Measurements from ENCODE around the gene PIMREG. TPM values are rescaled to one million over a fixed set of nuclear protein-coding genes. Genes with fewer than 3 reads are reported as not detected.

The PIMREG gene, protein sequence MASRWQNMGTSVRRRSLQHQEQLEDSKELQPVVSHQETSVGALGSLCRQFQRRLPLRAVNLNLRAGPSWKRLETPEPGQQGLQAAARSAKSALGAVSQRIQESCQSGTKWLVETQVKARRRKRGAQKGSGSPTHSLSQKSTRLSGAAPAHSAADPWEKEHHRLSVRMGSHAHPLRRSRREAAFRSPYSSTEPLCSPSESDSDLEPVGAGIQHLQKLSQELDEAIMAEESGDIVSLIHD
- 9.0 TPM for total RNA-seq

DNA sequence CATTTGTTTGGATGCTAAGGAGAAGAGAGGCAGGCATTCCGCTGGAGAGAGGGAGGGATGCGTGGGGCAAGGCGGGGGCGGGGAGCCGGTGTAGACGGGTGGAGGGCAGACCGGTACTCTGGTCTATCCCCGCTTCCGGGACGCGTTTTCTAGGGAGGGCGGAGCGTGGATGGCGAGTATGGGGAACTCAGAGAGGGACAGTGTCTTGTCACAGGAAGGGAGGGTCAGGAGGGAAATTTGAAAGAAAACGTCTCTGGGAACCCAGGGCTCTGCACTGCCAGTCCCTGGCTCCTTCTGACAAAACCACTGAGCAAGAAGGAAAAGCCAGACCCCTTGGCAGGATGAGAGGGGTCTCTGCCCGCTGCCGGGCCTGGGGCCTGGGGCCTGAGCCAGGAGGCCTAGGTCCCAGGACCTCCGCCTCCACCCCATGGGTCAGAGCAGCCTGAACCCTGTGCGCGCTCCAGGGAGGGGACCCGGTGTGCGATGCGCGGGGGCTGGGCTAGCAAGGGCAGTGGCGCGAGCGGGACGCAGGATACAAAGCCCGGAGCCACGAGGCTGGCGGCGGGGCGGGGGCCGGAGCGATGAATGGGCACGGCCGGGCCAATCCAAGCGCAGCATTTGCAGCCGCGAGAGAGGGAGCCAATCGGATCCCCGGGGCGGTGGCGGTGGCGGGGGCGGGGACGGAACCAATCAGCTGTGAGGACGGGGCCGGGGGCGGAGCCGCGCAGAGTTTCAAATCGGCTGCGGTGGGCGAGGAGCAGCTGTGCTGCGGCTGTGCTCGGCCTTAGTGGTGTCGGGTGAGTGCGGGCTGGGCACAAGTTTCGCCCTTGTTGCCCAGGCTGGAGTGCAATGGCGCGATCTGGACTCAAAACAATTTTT is at the start of gene PIMREG:
Gene PIMREG (plus strand): TSS at position 764 of the 879 bp plus-strand sequence. CDS start 656 bp downstream, outside the sequence.
- DNase-seq = peak; percentile 89

- DNase-seq = no peak
These were observed 45.3 kb upstream of the PIMREG start for GRCh38 chr17:6398955-6399354.

GRCh38 chr17:6402258-6402657 is 42.0 kb upstream of the PIMREG start:
- DNase-seq = no peak

- no peak for DNase-seq
These were observed 36.0 kb upstream of the PIMREG start for GRCh38 chr17:6408276-6408675.

- DNase-seq = no peak
These were observed 35.5 kb upstream of the PIMREG start for GRCh38 chr17:6408735-6409134.

DNA sequence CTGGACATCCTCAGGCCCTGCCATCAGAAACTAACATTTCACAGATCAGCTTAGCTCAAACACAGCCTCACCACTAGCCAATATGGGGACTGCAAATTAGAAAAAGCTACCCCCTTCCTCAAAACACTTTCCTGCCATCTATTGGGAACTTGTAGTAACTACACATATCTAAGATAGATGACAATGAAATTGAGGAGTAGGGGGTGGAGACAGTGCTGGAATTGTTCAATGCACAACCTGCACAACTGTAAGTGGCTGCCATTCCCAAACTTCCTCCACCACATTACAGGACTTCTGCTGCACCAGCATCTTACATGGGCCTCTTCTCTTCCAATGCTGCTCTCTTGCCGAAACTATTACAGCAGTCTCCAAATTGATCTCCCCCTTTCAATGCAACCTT is 31.2 kb upstream of the PIMREG start:
- DNase-seq = no peak

GRCh38 chr17:6415616-6416015 is 28.6 kb upstream of the PIMREG start:
- DNase-seq = no peak

- no peak for DNase-seq
These were observed 24.0 kb upstream of the PIMREG start for GRCh38 chr17:6420173-6420641.

- peak; percentile 25 for DNase-seq
These were observed 22.3 kb upstream of the PIMREG start for GRCh38 chr17:6421700-6422604.

DNA sequence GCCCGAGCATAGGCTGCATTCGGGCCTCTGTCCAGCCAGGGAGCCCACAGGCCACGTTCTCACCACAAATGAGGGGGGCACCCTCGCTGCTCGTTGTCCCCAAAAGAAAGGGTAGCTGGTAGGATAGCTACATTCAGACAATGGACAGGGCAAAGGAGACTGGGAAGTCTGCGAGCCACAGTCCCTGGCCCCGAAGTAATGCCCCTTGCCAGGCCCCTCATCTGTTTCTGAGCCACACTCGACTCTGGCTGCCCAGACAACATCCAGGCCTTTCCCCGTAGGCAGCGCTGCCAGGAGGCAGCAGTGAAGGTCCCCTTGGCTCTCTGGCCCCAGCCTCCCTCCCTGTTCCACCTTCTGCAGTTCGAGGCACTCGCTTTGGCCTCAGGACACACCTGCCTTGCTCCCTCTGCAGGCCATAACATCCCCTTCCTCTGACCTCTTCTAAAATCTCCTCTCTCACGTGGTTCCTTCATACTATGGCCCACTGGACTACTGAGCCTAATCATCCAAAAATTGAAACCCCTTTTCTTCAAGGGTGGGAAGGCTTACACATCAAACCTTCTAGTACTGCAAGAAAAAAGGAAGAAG is 21.5 kb upstream of the PIMREG start:
- no peak for DNase-seq

- no peak for DNase-seq
These were observed 20.3 kb upstream of the PIMREG start for GRCh38 chr17:6423931-6424330.

DNA sequence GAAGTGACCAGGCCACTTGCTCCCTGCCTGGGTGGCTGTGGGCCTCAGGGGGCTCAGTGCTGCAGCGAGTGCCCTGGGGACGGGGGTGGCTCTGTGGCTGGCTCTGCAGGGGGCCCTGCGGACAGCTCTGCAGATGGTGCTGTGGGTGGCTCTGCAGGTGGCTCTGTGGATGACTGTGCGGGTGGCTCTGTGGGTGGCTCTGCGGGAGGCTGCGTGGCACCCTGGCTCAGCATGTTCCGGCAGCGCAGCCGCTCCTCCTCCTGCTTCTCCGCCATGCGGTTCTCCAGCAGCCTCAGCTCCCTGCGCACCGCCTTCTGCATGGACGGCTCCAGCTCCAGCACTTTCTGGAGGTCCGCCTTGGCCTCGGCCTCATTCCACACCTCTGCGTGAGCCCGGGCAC is 18.8 kb upstream of the PIMREG start:
- DNase-seq = no peak

- no peak for DNase-seq
These were observed 17.7 kb upstream of the PIMREG start for GRCh38 chr17:6426356-6427101.

DNA sequence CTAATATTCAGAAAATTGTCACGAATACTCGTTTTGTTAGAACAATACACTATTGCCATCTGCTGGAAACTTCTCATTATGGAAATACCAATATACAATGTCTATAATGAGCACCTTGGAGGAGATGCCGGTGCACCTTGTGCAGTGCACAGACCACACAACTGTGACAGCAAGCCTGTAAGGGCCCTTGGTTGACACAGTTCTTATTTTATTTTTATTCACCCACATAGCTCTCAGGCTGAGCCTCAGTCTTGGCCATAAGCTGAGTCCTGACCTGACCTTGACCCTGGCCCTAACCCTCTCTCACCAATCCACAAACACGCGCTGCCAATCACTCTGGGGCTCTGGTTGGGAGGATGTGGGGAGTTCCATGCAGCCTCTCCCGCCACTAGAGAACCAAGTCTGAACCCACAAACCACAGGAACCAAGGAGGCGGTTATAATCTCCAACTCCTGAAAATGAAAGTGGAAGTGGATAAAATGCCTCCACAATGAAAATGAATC is 16.9 kb upstream of the PIMREG start:
- DNase-seq = no peak

DNA sequence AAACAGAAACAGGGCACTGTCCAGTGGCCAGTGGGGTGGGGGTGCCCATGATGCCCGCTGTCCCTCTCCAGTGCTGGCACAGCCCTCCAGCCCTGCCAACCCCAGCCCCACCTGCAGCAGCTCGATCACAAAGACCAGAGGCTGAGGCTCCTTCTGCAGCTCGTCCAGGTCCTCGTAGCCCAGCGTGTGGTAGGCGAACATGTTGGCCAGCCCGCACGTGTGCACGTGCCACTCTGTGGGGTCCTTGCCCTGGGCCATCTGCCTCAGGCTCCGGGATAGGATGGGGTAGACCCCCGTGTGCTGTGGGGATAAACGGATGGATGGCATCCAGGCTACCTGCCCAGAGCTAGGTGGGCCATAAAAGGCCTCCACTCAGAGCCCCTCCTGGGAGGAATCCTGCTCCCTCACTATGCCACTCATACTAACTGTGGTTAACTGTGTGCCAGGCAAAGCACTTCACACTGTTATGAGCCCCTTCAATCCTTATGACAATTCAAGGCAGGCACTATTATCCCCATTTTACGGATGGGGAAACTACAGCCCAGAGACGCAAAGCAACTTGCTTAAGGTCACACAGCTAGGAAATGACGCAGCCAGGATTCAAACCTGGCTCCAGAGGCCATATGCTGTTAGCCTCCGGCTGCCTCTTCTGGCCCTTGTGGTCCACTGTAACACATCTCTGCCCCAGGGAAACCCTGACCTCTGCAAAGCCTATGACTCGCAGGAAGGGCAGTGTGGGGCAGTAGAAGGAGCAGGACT is 15.9 kb upstream of the PIMREG start:
- DNase-seq = no peak

DNA sequence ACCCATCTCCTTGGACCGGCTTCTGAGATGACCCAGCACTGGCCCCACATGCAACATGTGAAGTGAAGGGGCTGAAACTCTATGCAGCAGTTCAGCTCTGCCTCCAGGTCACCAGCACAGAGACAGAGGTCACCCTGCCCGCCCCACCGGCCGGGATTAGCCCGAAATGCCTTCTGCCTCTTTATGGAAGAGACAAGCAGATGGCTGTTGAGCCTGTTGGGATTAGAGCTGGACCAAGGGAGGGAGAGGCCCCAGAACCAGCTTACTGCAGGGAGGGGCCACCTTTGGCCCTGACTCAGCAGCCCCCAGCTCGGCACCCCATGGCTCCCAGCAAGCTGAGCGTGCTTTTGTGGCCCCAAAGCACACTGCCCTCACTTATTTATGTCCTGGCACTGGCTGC is 15.0 kb upstream of the PIMREG start:
- no peak for DNase-seq

- DNase-seq = no peak
These were observed 13.5 kb upstream of the PIMREG start for GRCh38 chr17:6430769-6431168.

DNA sequence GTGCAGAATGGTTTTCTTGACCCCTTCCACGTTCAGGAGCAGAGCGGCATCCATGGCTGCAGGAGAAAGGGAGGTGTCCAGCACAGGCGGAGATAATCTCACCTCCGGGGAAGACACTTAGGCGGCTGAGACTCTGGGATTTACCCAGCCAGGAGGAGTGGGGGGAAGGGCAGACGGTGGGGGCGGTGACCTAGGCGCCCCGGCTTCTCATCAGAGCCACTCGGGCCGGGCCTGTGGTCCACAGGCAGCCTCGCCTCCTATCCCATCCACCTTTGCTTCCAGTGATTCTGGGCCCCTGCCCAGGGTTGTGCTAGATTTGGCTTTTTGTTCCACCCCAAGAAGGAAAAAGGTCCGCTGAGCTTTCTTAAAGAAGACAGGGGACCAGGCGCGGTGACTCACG is 9.2 kb upstream of the PIMREG start, which contains the start of gene AIPL1:
Gene AIPL1 (minus strand): TSS at position 71 of the 400 bp plus-strand sequence. CDS start 17 bp downstream, at position 54.
- DNase-seq = no peak

DNA sequence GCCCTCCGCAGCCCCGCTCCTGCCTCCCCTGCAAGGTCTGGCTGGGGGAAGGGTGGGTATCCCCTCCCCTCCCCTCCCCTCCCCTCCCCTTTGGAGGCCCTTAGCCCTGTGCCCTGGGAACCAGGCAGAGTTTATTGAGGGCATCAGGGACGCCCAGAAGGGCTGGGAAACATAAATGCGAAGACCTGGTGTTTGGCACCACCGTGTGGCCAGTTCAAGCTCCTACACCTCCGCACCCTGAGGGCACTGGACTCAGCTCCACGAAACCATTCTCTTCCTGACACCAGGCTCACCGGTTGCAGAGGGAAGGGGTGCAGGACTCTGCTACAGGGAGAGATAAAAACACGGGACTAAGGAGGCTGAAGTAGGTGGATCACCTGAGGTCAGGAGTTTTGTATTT is 8.3 kb upstream of the PIMREG start:
- DNase-seq = peak; percentile 18

GRCh38 chr17:6437466-6437865 is 6.8 kb upstream of the PIMREG start:
- no peak for DNase-seq
